Lower leg skin (tissue), 4 donors: ENCODE results near the gene OR8B8. TPM values are rescaled to one million over a fixed set of nuclear protein-coding genes. Genes with fewer than 3 reads are reported as not detected.

ENCODE experiments used
- DNase-seq, 2 donors: peaks; one replicate each; pipeline ENCODE4 v3.0.0-alpha.2; 2019; ENCODE audit warnings: low spot score in 2 of 2
- H3K4me3 ChIP-seq: fragments of 200-600 bp; sonication (generic); 2 replicates; pipeline ENCODE4 v1.5.1; 2017; ENCODE audit warnings: mild to moderate bottlenecking, low read depth; ENCODE audit not compliant: poor library complexity, severe bottlenecking
- CTCF ChIP-seq, 3 donors: fragments of 450-650 bp; IDR thresholded peaks; one replicate each; pipeline ENCODE4 v1.5.1; 2016; ENCODE audit warnings: antibody characterized with exemption in 3 of 3, mild to moderate bottlenecking in 3 of 3, moderate library complexity in 2 of 3
- POLR2A ChIP-seq, 2 donors: fragments of 450-650 bp; IDR thresholded peaks; one replicate each; pipeline ENCODE4 v1.6.1; 2016 to 2017; ENCODE audit warnings: antibody characterized with exemption in 2 of 2, mild to moderate bottlenecking in 1 of 2, moderate library complexity in 1 of 2
- WGBS, 2 donors: methylation state at CpG; one replicate each; pipeline ENCODE4 v1.1.5; 2018; 5-methylcytosine and 5-hydroxymethylcytosine counted together
- intact Hi-C: fragments of 100-400 bp; cut with DNase I; formaldehyde crosslinking; loops from one replicate; pipeline ENCODE4 v1.15.0; 2023; ENCODE audit warnings: low total_unique reads
- total RNA-seq, 4 donors: library from RNA; depleted of rRNA; stranded (reverse); fragments of >200 nt; gene quantifications; one replicate each; pipeline ENCODE4 v1.1.0, GENCODE V29; 2016

OR8B8 gene
- total RNA-seq, 4 donors from 2014 or later = not detected

GRCh38 chr11:124473476-124473875, 28.0 kb upstream of the OR8B8 start:
- 72 to 73% methylated on average over 1 of the region's 1 CpG for WGBS, 2 donors
- DNase-seq = no peak
- no peak for TF ChIP-seq POLR2A (IDR thresholded peaks at IDR 0.05)
- TF ChIP-seq CTCF (IDR thresholded peaks at IDR 0.05) = no peak
- intact Hi-C loops = no loop called here
- H3K4me3 ChIP-seq = no peak overlapping the region

GRCh38 chr11:124470561-124471227, 25.2 kb upstream of the OR8B8 start:
- 56 to 66% methylated on average over 11 of the region's 11 CpGs for WGBS, 2 donors
- TF ChIP-seq CTCF (IDR thresholded peaks at IDR 0.05) = no peak
- TF ChIP-seq POLR2A (IDR thresholded peaks at IDR 0.05) = no peak
- intact Hi-C loops = no loop called here
- H3K4me3 ChIP-seq = no peak overlapping the region
- DNase-seq = no peak

- TF ChIP-seq POLR2A (IDR thresholded peaks at IDR 0.05) = no peak
- TF ChIP-seq CTCF (IDR thresholded peaks at IDR 0.05) = no peak
- DNase-seq = peak in 1 of 2 donors; percentile 17
- WGBS, 2 donors = 67 to 72% methylated on average over 8 of the region's 8 CpGs
- H3K4me3 ChIP-seq = no peak overlapping the region
- intact Hi-C loops = no loop called here
These were observed 22.0 kb upstream of the OR8B8 start for GRCh38 chr11:124467381-124467927.

GRCh38 chr11:124465368-124465767, 19.9 kb upstream of the OR8B8 start:
- no peak overlapping the region for H3K4me3 ChIP-seq
- 74 to 79% methylated on average over 4 of the region's 4 CpGs for WGBS, 2 donors
- no peak for DNase-seq

GRCh38 chr11:124463990-124464389, 18.5 kb upstream of the OR8B8 start:
- 70 to 78% methylated on average over 5 of the region's 5 CpGs for WGBS, 2 donors
- no peak overlapping the region for H3K4me3 ChIP-seq
- intact Hi-C loops = no loop called here
- no peak for TF ChIP-seq CTCF (IDR thresholded peaks at IDR 0.05)
- TF ChIP-seq POLR2A (IDR thresholded peaks at IDR 0.05) = no peak
- no peak for DNase-seq

More at GRCh38 chr11:124465368-124465767, 19.9 kb upstream of the OR8B8 start:
- intact Hi-C loops = no loop called here
- TF ChIP-seq POLR2A (IDR thresholded peaks at IDR 0.05) = no peak
- no peak for TF ChIP-seq CTCF (IDR thresholded peaks at IDR 0.05)
